Peyer's patch (tissue), 4 donors: ENCODE measurements around the gene NDST3.

Source experiments
- POLR2A ChIP-seq, 2 donors: fragments of 450-650 bp; IDR thresholded peaks; one replicate each; pipeline ENCODE4 v1.5.1; 2017; ENCODE audit warnings: antibody characterized with exemption in 2 of 2, mild to moderate bottlenecking in 2 of 2, moderate library complexity in 2 of 2
- TF ChIP-seq, protein P1 (sequence below), 6 experiments: fragments of 450-650 bp in 4 of 6; fragments of 200-600 bp in 2 of 6; sonication (generic) in 1 of 6; IDR thresholded peaks; one replicate each; pipeline ENCODE4 v1.5.1; 2017 to 2019; ENCODE audit warnings: antibody characterized with exemption in 6 of 6, mild to moderate bottlenecking in 3 of 6, moderate library complexity in 1 of 6

- TF ChIP-seq, protein P1, sequence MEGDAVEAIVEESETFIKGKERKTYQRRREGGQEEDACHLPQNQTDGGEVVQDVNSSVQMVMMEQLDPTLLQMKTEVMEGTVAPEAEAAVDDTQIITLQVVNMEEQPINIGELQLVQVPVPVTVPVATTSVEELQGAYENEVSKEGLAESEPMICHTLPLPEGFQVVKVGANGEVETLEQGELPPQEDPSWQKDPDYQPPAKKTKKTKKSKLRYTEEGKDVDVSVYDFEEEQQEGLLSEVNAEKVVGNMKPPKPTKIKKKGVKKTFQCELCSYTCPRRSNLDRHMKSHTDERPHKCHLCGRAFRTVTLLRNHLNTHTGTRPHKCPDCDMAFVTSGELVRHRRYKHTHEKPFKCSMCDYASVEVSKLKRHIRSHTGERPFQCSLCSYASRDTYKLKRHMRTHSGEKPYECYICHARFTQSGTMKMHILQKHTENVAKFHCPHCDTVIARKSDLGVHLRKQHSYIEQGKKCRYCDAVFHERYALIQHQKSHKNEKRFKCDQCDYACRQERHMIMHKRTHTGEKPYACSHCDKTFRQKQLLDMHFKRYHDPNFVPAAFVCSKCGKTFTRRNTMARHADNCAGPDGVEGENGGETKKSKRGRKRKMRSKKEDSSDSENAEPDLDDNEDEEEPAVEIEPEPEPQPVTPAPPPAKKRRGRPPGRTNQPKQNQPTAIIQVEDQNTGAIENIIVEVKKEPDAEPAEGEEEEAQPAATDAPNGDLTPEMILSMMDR (IDR thresholded peaks at IDR 0.05), result no peak
- TF ChIP-seq POLR2A (IDR thresholded peaks at IDR 0.05), result no peak
Measured at GRCh38 chr4:118173956-118174725, 139.9 kb downstream of the NDST3 start.
